ENCODE measurements around the gene SWT1. TPM values are rescaled to one million over a fixed set of nuclear protein-coding genes. Genes with fewer than 3 reads are reported as not detected.
A peak's percentile ranks its signal among the peaks of the same experiment; 100 is the strongest.
"Not testable (repeated sequence)": the region's sequence is repeated elsewhere in the genome, so short reads cannot be mapped to it uniquely, and the experiment has no call there.

The SWT1 gene
- total RNA-seq, 1 donor = 10.9 TPM

DNA sequence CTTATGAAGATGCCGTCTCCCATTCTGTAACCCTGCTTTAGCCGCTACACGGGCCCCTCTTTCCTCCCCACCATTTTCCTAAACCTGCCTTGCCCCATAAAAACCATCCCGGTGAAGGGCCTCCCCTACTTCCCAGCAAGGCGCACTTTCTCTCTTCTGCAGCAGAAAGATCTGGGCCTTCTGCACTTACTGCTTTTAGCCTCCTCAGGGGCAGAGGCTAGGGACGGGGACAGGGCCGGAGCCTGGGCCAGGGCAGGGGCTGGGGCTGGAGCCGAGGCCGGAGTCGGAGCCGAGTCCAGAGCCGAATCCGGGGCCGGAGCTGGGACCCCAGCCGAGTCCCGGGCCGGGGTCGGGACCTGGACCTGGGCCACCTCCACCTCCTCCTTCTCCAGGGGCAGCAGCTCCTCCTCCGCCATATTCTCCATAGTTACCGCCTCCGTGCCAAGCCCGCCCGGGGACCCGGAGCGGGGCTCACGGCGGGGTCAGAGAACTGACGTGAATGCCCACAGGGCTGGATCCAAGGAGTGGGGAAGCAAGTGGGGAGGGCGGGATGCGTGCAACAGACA, 596 bp upstream of the SWT1 start:
- no peaks in the 10 kb centered on the region for H3K9me3 ChIP-seq (ENCODE audit: low read depth, low read length)
- H3K4me1 ChIP-seq (ENCODE audit: insufficient read depth, low read length) = peaks cover 35% of the 10 kb centered on the region
- peak overlapping the region; percentile 89 for H3K4me3 ChIP-seq (ENCODE audit: low read length)
- H3K27me3 ChIP-seq (ENCODE audit: insufficient read depth, low read length) = no peaks in the 10 kb centered on the region

DNA sequence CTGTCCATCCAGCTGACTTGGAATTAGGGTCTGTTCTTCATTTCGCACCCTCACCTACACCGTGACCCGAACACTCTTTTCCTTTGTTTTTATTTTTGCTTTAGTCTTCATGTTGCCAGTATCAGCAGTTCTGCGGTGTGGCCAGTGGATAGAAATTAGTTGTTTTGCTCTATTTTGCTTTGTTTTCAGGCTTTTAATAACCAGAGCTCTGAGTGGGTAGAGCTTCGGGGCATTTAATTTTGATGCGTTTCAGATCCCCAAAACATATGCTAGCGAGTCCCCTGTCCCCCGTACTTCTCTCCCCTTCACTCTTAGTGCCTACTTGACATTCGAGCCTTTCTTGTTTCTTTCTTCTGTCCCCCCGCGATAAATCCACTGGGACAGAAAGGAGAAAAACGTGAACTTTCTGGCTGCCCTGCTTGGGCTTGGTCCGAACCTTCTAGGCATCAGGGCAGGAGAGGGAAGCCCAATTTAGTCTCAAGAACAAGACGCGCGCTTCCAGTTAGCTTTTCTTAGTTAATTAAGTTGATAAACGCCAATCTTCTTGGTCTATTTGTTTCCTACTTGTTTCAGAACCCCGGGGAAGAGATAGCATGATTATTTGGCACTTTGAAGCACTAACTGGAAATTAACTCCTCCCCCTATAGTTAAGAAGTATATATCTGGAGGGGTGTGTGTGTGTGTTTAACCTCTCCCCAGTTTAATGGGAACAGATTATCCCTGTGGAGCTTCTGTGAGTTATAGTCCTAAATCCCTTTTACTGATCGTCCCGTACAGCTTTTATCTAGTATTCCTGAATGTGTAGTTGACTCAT, 839 bp downstream of the SWT1 start:
- no peaks in the 10 kb centered on the region for H3K9me3 ChIP-seq (ENCODE audit: low read depth, low read length)

DNA sequence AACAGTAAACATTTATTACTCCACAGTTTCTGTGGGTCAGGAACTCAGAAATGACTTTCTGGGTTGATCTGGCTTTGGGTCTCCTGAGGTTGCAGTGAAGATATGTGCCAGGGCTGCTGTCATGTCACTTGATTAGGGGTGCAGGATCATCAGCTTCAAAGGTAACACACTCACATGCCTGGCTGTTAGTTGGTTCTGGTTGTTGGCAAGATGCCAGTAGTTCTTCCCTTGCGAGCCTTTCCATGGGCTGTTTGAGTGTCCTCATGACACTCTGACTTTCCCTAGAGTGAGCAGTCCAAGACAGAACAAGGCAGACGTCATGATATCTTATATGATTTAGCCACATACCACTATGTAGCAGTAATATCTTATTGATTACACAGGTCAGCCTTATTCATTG, 1.8 kb downstream of the SWT1 start:
- no peaks in the 10 kb centered on the region for H3K9me3 ChIP-seq (ENCODE audit: low read depth, low read length)
- no peak overlapping the region for H3K4me3 ChIP-seq (ENCODE audit: low read length)
- no peaks in the 10 kb centered on the region for H3K27me3 ChIP-seq (ENCODE audit: insufficient read depth, low read length)
- H3K4me1 ChIP-seq (ENCODE audit: insufficient read depth, low read length) = peaks cover 22% of the 10 kb centered on the region

More for the DNA sequence above, 839 bp downstream of the SWT1 start:
- peak overlapping the region; percentile 89 for H3K4me3 ChIP-seq (ENCODE audit: low read length)
- peaks cover 29% of the 10 kb centered on the region for H3K4me1 ChIP-seq (ENCODE audit: insufficient read depth, low read length)
- H3K27me3 ChIP-seq (ENCODE audit: insufficient read depth, low read length) = no peaks in the 10 kb centered on the region

DNA sequence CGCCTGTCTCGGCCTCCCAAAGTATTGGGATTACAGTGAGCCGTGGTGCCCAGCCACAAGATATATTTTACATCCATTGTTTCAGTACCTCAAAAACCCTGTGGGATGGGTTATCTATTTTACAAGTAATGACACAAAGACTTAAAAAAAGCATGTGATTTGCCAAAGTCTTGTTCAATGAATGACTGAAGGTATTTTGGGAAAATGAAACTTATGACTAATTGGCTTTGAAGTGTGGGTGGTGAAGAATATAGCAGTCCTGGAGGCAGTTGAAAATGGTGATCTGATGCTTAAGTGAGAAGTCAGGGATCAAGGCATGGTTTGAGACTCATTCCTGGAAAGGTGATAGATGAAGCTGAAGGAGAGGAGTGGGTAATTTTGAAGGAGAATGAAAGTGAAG, 3.0 kb downstream of the SWT1 start:
- H3K4me3 ChIP-seq (ENCODE audit: low read length) = no peak overlapping the region
- H3K4me1 ChIP-seq (ENCODE audit: insufficient read depth, low read length) = peaks cover 18% of the 10 kb centered on the region
- H3K27me3 ChIP-seq (ENCODE audit: insufficient read depth, low read length) = no peaks in the 10 kb centered on the region
- H3K9me3 ChIP-seq (ENCODE audit: low read depth, low read length) = no peaks in the 10 kb centered on the region

DNA sequence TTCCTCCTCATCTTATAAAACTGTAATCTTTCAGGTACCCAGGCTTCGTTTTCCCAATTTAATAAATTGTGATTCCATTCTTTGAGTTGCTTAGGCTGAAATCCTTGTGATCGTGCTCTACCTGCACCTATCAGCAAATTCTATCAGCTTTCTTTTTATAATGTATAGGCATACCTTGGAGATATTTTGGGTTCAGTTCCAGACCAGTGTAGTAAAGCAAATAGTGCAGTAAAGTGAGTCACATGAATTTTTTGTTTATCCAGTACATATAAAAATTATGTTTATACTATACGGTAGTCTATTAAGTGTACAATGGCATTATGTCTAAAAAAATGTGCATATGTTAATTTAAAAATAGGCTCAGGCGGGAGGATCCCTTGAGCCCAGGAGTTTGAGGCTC, 5.5 kb downstream of the SWT1 start:
- H3K4me1 ChIP-seq (ENCODE audit: insufficient read depth, low read length) = peaks cover 8% of the 10 kb centered on the region
- no peaks in the 10 kb centered on the region for H3K9me3 ChIP-seq (ENCODE audit: low read depth, low read length)
- H3K27me3 ChIP-seq (ENCODE audit: insufficient read depth, low read length) = no peaks in the 10 kb centered on the region
- no peak overlapping the region for H3K4me3 ChIP-seq (ENCODE audit: low read length)

DNA sequence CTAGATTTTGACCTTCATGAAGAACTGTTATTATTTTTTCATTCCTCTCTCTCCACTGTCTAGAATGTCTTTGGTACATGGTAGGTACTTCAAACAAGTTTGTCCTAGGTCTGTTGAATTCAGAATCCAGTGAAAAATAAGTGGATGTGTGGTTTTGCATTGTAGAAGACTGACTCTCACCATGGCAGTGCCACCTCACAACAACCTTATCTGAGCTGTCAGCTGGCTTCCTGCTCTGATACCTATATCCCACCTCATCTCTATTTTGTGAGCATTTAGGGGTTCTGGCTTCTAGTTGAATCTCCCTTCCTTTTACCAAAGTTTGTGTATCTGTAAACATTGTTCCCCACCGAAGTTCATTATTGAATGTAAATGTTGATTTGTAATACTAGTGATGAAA, 9.1 kb downstream of the SWT1 start:
- Histone ChIP-seq H3K27me3 (ENCODE audit: insufficient read depth, low read length) (no peaks in the 10 kb centered on the region), H3K9me3 (ENCODE audit: low read depth, low read length) (no peaks in the 10 kb centered on the region), H3K4me3 (ENCODE audit: low read length) (no peak overlapping the region), H3K4me1 (ENCODE audit: insufficient read depth, low read length) (no peaks in the 10 kb centered on the region)

DNA sequence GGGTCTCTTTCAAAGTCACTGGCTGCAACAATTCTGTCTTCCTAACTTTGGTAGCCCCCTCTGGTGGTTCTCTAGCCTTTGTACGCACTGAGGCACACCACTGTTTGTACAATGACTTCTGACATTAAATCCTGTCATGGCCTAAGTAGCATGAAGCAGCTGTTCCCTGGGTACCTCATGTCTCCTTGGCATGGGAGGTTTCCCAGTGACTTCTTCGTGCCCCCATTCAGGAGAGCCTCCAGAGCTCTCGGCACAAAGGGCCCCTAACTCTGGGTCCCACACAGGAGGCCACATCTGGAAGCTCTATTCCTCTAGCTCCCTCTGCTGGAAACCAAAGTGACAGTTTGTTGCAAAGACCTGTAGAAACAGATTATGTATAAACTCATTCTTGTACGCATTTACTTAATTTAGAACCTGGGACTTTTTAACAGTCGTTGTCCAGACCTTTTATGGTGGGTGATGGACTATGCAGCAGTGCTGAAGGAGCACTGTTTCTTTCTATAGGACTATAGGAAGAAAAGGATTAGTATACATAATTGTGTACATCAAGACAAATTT, 13.4 kb downstream of the SWT1 start:
- H3K27me3 ChIP-seq (ENCODE audit: insufficient read depth, low read length) = no peaks in the 10 kb centered on the region
- H3K4me3 ChIP-seq (ENCODE audit: low read length) = no peak overlapping the region
- H3K4me1 ChIP-seq (ENCODE audit: insufficient read depth, low read length) = no peaks in the 10 kb centered on the region
- H3K9me3 ChIP-seq (ENCODE audit: low read depth, low read length) = no peaks in the 10 kb centered on the region

DNA sequence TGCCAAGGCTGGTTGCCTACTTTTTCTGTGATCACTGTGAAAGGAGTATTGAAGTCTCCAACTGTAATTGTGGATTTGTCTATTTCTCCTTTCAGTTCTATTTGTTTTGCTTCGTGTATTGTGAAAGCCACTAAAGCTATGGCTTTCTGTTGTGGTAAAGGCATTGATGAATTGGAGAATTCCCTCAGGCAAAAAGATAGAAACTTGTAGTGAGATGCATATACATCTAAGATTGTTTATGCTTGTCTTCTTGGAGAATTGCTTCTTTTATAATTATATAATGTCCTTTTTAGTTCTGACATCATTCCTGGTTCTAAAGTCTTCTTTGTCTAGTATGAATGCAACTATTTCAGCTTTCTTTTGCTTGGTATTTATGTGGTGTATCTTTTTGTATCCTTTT, 36.8 kb downstream of the SWT1 start:
- Histone ChIP-seq H3K4me3 (ENCODE audit: low read length) (no peak overlapping the region), H3K27me3 (ENCODE audit: insufficient read depth, low read length) (no peaks in the 10 kb centered on the region), H3K9me3 (ENCODE audit: low read depth, low read length) (no peaks in the 10 kb centered on the region), H3K4me1 (ENCODE audit: insufficient read depth, low read length) (no peaks in the 10 kb centered on the region)

DNA sequence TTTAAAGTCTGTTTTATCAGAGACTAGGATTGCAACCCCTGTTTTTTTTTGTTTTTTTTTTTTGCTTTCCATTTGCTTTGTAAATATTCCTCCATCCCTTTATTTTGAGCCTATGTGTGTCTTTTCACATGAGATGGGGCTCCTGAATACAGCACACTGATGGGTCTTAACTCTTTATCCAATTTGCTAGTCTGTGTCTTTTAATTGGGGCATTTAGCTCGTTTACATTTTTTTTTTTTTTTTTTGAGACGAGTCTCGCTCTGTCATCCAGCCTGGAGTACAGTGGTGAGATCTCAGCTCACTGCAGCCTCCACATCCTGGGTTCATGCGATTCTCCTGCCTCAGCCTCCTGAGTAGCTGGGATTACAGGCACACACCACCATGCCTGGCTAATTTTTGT, 41.7 kb downstream of the SWT1 start:
- not testable (repeated sequence) for H3K9me3 ChIP-seq (ENCODE audit: low read depth, low read length)

DNA sequence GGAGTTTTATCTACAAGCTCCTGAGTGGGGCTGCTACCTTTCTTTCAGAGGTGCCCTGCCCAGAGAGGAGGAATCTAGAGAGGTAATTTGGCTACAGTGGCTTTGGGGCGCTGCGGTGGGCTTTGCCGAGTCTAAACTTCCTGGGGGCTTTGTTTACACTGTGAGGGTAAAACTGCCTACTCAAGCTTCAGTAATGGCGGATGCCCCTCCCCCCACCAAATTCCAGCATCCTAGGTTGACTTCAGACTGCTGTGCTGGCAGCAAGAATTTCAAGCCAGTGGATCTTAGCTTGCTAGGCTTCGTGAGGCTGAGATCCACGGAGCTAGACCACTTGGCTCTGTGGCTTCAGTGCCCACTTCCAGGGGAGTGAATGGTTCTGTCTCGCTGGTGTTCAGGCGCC, 43.9 kb downstream of the SWT1 start:
- no peaks in the 10 kb centered on the region for H3K4me1 ChIP-seq (ENCODE audit: insufficient read depth, low read length)
- no peaks in the 10 kb centered on the region for H3K27me3 ChIP-seq (ENCODE audit: insufficient read depth, low read length)
- no peak overlapping the region for H3K4me3 ChIP-seq (ENCODE audit: low read length)
- H3K9me3 ChIP-seq (ENCODE audit: low read depth, low read length) = no peaks in the 10 kb centered on the region

More for the DNA sequence above, 41.7 kb downstream of the SWT1 start:
- H3K4me1 ChIP-seq (ENCODE audit: insufficient read depth, low read length); H3K4me3 ChIP-seq (ENCODE audit: low read length); H3K27me3 ChIP-seq (ENCODE audit: insufficient read depth, low read length): not testable (repeated sequence)

DNA sequence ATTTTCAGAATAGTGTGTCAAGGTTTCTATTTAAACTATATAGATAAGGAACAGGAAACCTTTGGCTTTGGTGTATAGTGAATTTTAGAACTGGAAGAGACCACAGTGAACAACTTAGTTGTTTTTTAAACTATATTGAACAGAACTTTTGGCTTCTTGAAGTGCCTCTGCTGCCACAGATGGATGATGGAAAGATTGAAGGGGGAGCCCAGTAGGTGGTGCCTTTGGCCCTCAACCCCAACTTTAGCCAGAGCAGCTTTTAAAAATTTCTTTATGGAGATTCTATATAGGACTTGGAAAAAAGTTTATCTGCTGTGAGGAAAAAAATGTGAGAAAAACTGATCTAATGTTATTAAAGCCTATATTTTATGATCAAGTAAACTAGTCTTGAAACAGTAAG, 50.2 kb downstream of the SWT1 start:
- Histone ChIP-seq H3K9me3 (ENCODE audit: low read depth, low read length) (no peaks in the 10 kb centered on the region), H3K4me1 (ENCODE audit: insufficient read depth, low read length) (no peaks in the 10 kb centered on the region), H3K27me3 (ENCODE audit: insufficient read depth, low read length) (no peaks in the 10 kb centered on the region), H3K4me3 (ENCODE audit: low read length) (no peak overlapping the region)

DNA sequence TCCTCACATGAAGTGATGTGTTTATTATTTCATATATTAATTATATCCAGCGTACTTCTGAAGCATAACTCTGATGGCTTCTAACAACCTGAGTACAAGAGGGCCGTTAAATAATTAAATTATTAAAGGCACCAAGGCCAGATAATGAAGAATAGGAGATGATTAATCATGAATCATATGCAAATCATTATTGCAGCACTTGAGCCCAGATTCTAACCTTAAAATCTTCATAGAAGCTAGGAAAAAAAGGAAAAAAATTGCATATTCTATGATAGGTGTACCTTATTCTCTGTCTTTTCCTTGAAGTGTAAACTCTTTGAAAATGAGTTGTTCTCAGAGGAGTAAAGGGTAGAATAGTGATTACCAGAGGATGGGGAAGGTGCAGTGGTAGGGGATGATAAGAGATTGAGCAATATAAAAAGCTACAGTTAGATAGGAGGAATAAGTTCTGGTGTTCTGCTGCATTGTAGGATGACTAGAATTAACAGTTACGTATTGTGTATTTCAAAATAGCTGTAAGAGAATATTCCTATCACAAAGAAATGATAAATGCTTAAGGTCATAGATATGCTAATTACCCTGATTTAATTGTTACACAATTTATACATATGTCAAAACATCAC, 51.1 kb downstream of the SWT1 start:
- Histone ChIP-seq H3K27me3 (ENCODE audit: insufficient read depth, low read length) (no peaks in the 10 kb centered on the region), H3K4me1 (ENCODE audit: insufficient read depth, low read length) (no peaks in the 10 kb centered on the region), H3K9me3 (ENCODE audit: low read depth, low read length) (no peaks in the 10 kb centered on the region), H3K4me3 (ENCODE audit: low read length) (no peak overlapping the region)

DNA sequence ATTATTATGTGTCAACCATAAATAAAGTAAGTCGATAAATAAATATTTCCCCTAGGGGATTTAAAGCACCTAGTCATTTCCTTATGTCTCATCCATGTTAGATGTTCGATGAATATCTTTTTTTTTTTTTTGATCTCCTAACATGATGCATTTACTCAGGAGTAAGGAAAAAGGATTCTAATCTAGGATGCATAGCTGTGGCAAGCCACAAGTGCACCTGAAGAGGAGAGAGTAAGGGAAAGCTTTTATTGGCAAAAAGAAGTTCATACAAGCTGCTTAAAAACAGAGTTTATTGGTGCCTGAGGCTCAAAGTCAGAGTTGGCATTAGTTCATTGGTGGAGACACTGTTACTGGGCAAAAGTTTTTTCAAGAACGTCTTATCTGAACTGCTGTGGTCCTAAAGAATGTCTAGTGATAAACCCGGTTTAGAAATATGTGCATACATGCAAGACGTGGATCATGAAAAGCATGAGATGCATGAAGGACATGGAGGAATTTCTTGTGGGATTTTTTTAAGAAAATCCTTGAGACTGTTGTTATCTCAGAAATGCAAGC, 51.7 kb downstream of the SWT1 start:
- Histone ChIP-seq H3K9me3 (ENCODE audit: low read depth, low read length) (no peaks in the 10 kb centered on the region), H3K4me1 (ENCODE audit: insufficient read depth, low read length) (no peaks in the 10 kb centered on the region)

DNA sequence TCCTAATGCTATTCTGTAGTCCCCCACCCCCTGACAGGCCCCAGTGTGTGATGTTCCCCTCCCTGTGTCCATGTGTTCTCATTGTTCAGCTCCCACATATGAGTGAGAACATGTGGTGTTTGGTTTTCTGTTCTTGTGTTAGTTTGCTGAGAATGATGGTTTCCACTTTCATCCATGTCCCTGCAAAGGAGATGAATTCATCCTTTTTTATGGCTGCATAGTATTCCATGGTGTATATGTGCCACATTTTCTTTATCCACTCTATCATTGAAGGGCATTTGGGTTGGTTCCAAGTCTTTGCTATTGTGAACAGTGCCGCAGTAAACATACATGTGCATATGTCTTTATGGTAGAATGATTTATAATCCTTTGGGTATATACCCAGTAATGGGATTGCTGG, 52.4 kb downstream of the SWT1 start:
- H3K9me3 ChIP-seq (ENCODE audit: low read depth, low read length); H3K4me1 ChIP-seq (ENCODE audit: insufficient read depth, low read length); H3K4me3 ChIP-seq (ENCODE audit: low read length); H3K27me3 ChIP-seq (ENCODE audit: insufficient read depth, low read length): not testable (repeated sequence)

More for the DNA sequence above, 51.7 kb downstream of the SWT1 start:
- no peak overlapping the region for H3K4me3 ChIP-seq (ENCODE audit: low read length)
- no peaks in the 10 kb centered on the region for H3K27me3 ChIP-seq (ENCODE audit: insufficient read depth, low read length)

DNA sequence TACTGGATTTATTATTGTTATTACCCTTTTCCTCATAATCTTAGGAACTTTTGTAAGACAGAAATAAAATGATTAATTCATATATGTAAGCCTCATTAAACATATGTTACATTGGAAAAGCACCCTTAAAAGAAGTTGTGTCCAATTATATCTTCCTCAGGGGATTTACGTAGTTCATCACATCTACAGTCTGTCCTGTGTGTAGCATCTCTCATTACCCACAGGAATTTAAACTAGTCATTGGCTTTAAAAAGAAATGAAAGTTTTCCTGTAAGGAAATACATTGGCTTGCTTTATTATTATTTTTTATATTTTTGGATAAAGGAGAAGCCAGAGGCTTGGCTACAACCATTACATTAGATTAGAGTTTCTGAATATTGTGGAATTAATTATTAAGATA, 56.1 kb downstream of the SWT1 start:
- Histone ChIP-seq H3K9me3 (ENCODE audit: low read depth, low read length) (no peaks in the 10 kb centered on the region), H3K4me1 (ENCODE audit: insufficient read depth, low read length) (no peaks in the 10 kb centered on the region), H3K4me3 (ENCODE audit: low read length) (no peak overlapping the region), H3K27me3 (ENCODE audit: insufficient read depth, low read length) (no peaks in the 10 kb centered on the region)
